HG02852 (cell line): ENCODE data around the gene PXT1.

Experiments
- ATAC-seq: cut with Tn5 transposase; IDR thresholded peaks from one replicate; pipeline ENCODE4 v1.9.1; 2021; ENCODE audit warnings: mild to moderate bottlenecking, moderate library complexity; ENCODE audit not compliant: unreplicated experiment

Gene PXT1

GRCh38 chr6:36392621-36393020 is 50.0 kb downstream of the PXT1 start:
- no peak for ATAC-seq

GRCh38 chr6:36389353-36389752 is 53.3 kb downstream of the PXT1 start:
- no peak for ATAC-seq

GRCh38 chr6:36387440-36388303 is 55.0 kb downstream of the PXT1 start, which contains the start of gene ETV7:
TSS of gene ETV7 (minus strand) at chr6:36387669. CDS start at chr6:36387541, 128 bp downstream.
- no peak for ATAC-seq

- ATAC-seq, result no peak
These were observed 55.9 kb downstream of the PXT1 start for GRCh38 chr6:36386495-36387439.

- no peak for ATAC-seq
These were observed 58.6 kb downstream of the PXT1 start for GRCh38 chr6:36384095-36384494.

- ATAC-seq, result no peak
These were observed 59.0 kb downstream of the PXT1 start for GRCh38 chr6:36383606-36384005.

GRCh38 chr6:36382976-36383375 is 59.7 kb downstream of the PXT1 start:
- no peak for ATAC-seq

GRCh38 chr6:36381502-36382389 is 60.9 kb downstream of the PXT1 start:
- peak; percentile 50 for ATAC-seq

- no peak for ATAC-seq
These were observed 62.5 kb downstream of the PXT1 start for GRCh38 chr6:36380166-36380565.

GRCh38 chr6:36378936-36379335 is 63.7 kb downstream of the PXT1 start:
- no peak for ATAC-seq

GRCh38 chr6:36378243-36378920 is 64.3 kb downstream of the PXT1 start:
- ATAC-seq, result no peak

- ATAC-seq, result no peak
These were observed 65.1 kb downstream of the PXT1 start for GRCh38 chr6:36377594-36377993.

GRCh38 chr6:36376742-36377141 is 65.9 kb downstream of the PXT1 start:
- no peak for ATAC-seq

GRCh38 chr6:36376183-36376582 is 66.5 kb downstream of the PXT1 start:
- no peak for ATAC-seq

GRCh38 chr6:36375644-36376155 is 67.0 kb downstream of the PXT1 start:
- ATAC-seq, result no peak

- no peak for ATAC-seq
These were observed 67.7 kb downstream of the PXT1 start for GRCh38 chr6:36374972-36375371.

- no peak for ATAC-seq
These were observed 68.5 kb downstream of the PXT1 start for GRCh38 chr6:36374194-36374593.

GRCh38 chr6:36373368-36374019 is 69.2 kb downstream of the PXT1 start:
- ATAC-seq, result no peak

GRCh38 chr6:36372088-36372487 is 70.6 kb downstream of the PXT1 start:
- ATAC-seq, result no peak
